Progenitor cell of endocrine pancreas (in vitro differentiated cells): ENCODE results near the gene SMAP2. TPM values are rescaled to one million over a fixed set of nuclear protein-coding genes. Genes with fewer than 3 reads are reported as not detected.

ENCODE experiments used
- DNase-seq: peaks from one replicate; pipeline ENCODE4 v3.0.0; 2021; ENCODE audit warnings: low spot score; ENCODE audit not compliant: unreplicated experiment
- H3K27ac Mint-ChIP-seq: 2 replicates; pipeline ENCODE4 v1.8.0; 2021; ENCODE audit warnings: mild to moderate bottlenecking, moderate library complexity, mixed read lengths
- H3K27me3 Mint-ChIP-seq: 2 replicates; pipeline ENCODE4 v1.8.0; 2021; ENCODE audit warnings: mixed read lengths
- H3K36me3 Mint-ChIP-seq: 2 replicates; pipeline ENCODE4 v1.8.0; 2022; ENCODE audit warnings: mixed read lengths; ENCODE audit not compliant: insufficient read depth
- H3K4me1 Mint-ChIP-seq: 2 replicates; pipeline ENCODE4 v1.8.0; 2021; ENCODE audit warnings: low read depth, mixed read lengths
- H3K4me3 Mint-ChIP-seq: 2 replicates; pipeline ENCODE4 v1.8.0; 2021; ENCODE audit warnings: low read depth, mild to moderate bottlenecking, moderate library complexity, mixed read lengths
- H3K9me3 Mint-ChIP-seq: 2 replicates; pipeline ENCODE4 v1.8.0; 2021; ENCODE audit warnings: low read depth, mixed read lengths
- CTCF ChIP-seq: fragments of 200-600 bp; sonication (generic); IDR thresholded peaks from one replicate; pipeline ENCODE4 v1.5.0; 2021; ENCODE audit warnings: antibody characterized with exemption, mild to moderate bottlenecking; ENCODE audit not compliant: unreplicated experiment
- total RNA-seq: library from RNA; stranded (reverse); gene quantifications from 2 replicates; pipeline ENCODE4 v1.2.1, GENCODE V29; 2021

The SMAP2 gene
- total RNA-seq, 1 donor from 2014 or later, result 30.3 TPM

- H3K4me1 Mint-ChIP-seq, result peaks cover 9% of the 10 kb centered on the region
- peaks cover 21% of the 10 kb centered on the region for H3K36me3 Mint-ChIP-seq
Observed at GRCh38 chr1:40416709-40417108, 43.2 kb downstream of the SMAP2 start.

GRCh38 chr1:40421431-40422384 lies 48.2 kb downstream of the SMAP2 start:
- no peak for DNase-seq
- H3K36me3 Mint-ChIP-seq, result peaks cover 22% of the 10 kb centered on the region
- H3K4me3 Mint-ChIP-seq, result peak overlapping the region; percentile 29
- peak overlapping the region; percentile 29 for H3K27ac Mint-ChIP-seq
- no peak for TF ChIP-seq CTCF
- peaks cover 18% of the 10 kb centered on the region for H3K4me1 Mint-ChIP-seq
- H3K27me3 Mint-ChIP-seq, result no peaks in the 10 kb centered on the region
- peaks cover 2% of the 10 kb centered on the region for H3K9me3 Mint-ChIP-seq

More at GRCh38 chr1:40416709-40417108, 43.2 kb downstream of the SMAP2 start:
- TF ChIP-seq CTCF, result no peak
- no peak overlapping the region for H3K27ac Mint-ChIP-seq
- H3K27me3 Mint-ChIP-seq, result no peaks in the 10 kb centered on the region
- no peak overlapping the region for H3K4me3 Mint-ChIP-seq
- no peaks in the 10 kb centered on the region for H3K9me3 Mint-ChIP-seq
- DNase-seq, result no peak

- no peak for DNase-seq
- Mint-ChIP-seq H3K9me3 (peaks cover 3% of the 10 kb centered on the region), H3K4me3 (no peak overlapping the region), H3K4me1 (peaks cover 18% of the 10 kb centered on the region), H3K27ac (peak overlapping the region; percentile 71), H3K27me3 (no peaks in the 10 kb centered on the region), H3K36me3 (peaks cover 18% of the 10 kb centered on the region)
- TF ChIP-seq CTCF, result no peak
Observed at GRCh38 chr1:40422630-40423263, 49.2 kb downstream of the SMAP2 start.

GRCh38 chr1:40423264-40423642 lies 49.7 kb downstream of the SMAP2 start:
- H3K9me3 Mint-ChIP-seq, result peaks cover 3% of the 10 kb centered on the region
- H3K4me3 Mint-ChIP-seq, result no peak overlapping the region
- H3K4me1 Mint-ChIP-seq, result peaks cover 18% of the 10 kb centered on the region
- peak overlapping the region; percentile 71 for H3K27ac Mint-ChIP-seq
- no peak for TF ChIP-seq CTCF
- H3K27me3 Mint-ChIP-seq, result no peaks in the 10 kb centered on the region
- DNase-seq, result no peak
- peaks cover 14% of the 10 kb centered on the region for H3K36me3 Mint-ChIP-seq

- H3K27ac Mint-ChIP-seq, result no peak overlapping the region
- no peak for DNase-seq
- H3K4me3 Mint-ChIP-seq, result no peak overlapping the region
- H3K27me3 Mint-ChIP-seq, result no peaks in the 10 kb centered on the region
- TF ChIP-seq CTCF, result no peak
- H3K4me1 Mint-ChIP-seq, result peaks cover 18% of the 10 kb centered on the region
- H3K9me3 Mint-ChIP-seq, result peaks cover 3% of the 10 kb centered on the region
- H3K36me3 Mint-ChIP-seq, result peaks cover 9% of the 10 kb centered on the region
Observed at GRCh38 chr1:40423951-40424618, 50.6 kb downstream of the SMAP2 start.
